22Rv1 (cell line): ENCODE measurements around the gene RUNX2.

Experiments used
- CTCF ChIP-seq: fragments of 450-650 bp; IDR thresholded peaks from 2 replicates; pipeline ENCODE4 v1.5.1; 2017; ENCODE audit warnings: mild to moderate bottlenecking
- ZFX ChIP-seq: fragments of 450-650 bp; IDR thresholded peaks from 2 replicates; pipeline ENCODE4 v1.6.1; 2017; ENCODE audit warnings: antibody characterized with exemption, borderline replicate concordance

- TF ChIP-seq CTCF (no peak), ZFX (no peak)
These were observed 327.8 kb downstream of the RUNX2 start for GRCh38 chr6:45655745-45656476.
